GM12878 (cell line): Measurements from ENCODE around the gene PTPDC1. TPM values are rescaled to one million over a fixed set of nuclear protein-coding genes. Genes with fewer than 3 reads are reported as not detected.

Experiments used
- ATAC-seq: fragments of 200-7000 bp; cut with Tn5 transposase; 3 replicates; pipeline ENCODE4 v1.9.1; 2020; ENCODE audit warnings: mild to moderate bottlenecking, moderate library complexity
- BruUV-seq: library from RNA; stranded (reverse); fragments of 400-500 nt; replicated peaks from 2 replicates; lab custom pipeline; 2021; lab: Mats Ljungman, UMichigan
- CTCF ChIA-PET: fragments of 300-600 bp; sonication (Branson Sonifier 250); formaldehyde crosslinking; extraction: SDS; loops from one replicate; lab custom pipeline; 2021; ENCODE audit warnings: inconsistent platforms; lab: Yijun Ruan, JAX
- POLR2A ChIA-PET: fragments of 350-600 bp; formaldehyde crosslinking; extraction: SDS; loops from one replicate; lab custom pipeline; 2021; ENCODE audit warnings: inconsistent platforms; lab: Charles Lee
- RAD21 ChIA-PET: fragments of 300-600 bp; sonication (Branson Sonifier 250); formaldehyde crosslinking; loops from one replicate; lab custom pipeline; 2023; ENCODE audit warnings: antibody characterized with exemption; ENCODE audit not compliant: unreplicated experiment; lab: Charles Lee
- SMC1A ChIA-PET: fragments of 300-600 bp; sonication (Branson Sonifier 250); formaldehyde crosslinking; loops from one replicate; lab custom pipeline; 2023; ENCODE audit not compliant: unreplicated experiment, uncharacterized antibody; lab: Charles Lee
- DNase-seq: peaks from one replicate; pipeline ENCODE4 v3.0.0-alpha.2; 2011; ENCODE audit warnings: low read depth, low spot score
- FAIRE-seq: peaks from 3 replicates; lab custom pipeline; 2011; peaks lifted over from hg19 to GRCh38; lab: Jason Lieb, UNC
- H2AFZ ChIP-seq: 2 replicates; pipeline ENCODE4 v1.6.0; 2011; ENCODE audit warnings: low read depth, low read length, control low read depth; ENCODE audit not compliant: control insufficient read depth
- H3K27ac ChIP-seq: 2 replicates; pipeline ENCODE4 v1.5.1; 2011; ENCODE audit warnings: control low read depth; ENCODE audit not compliant: control insufficient read depth, insufficient read depth
- H3K27me3 ChIP-seq, 2 experiments: replicated peaks in 1 of 2; 2 replicates each; pipeline versions ENCODE4 v1.6.0 to v1.6.1; 2011; ENCODE audit warnings: low read length in 1 of 2; ENCODE audit not compliant: control insufficient read depth in 2 of 2, insufficient read depth in 2 of 2
- H3K36me3 ChIP-seq, 2 experiments: 2 replicates each; pipeline ENCODE4 v1.5.1; 2011; ENCODE audit warnings: low read length in 1 of 2; ENCODE audit not compliant: control insufficient read depth in 2 of 2, insufficient read depth in 2 of 2
- H3K4me1 ChIP-seq: 2 replicates; pipeline ENCODE4 v1.6.1; 2011; ENCODE audit warnings: mild to moderate bottlenecking, low read length, moderate library complexity, mixed read lengths; ENCODE audit not compliant: control insufficient read depth, insufficient read depth
- H3K4me2 ChIP-seq: 2 replicates; pipeline ENCODE4 v1.6.0; 2011; ENCODE audit warnings: control low read depth; ENCODE audit not compliant: control insufficient read depth, insufficient read depth
- H3K4me3 ChIP-seq: fragments of 200-600 bp; sonication (generic); 2 replicates; pipeline ENCODE4 v1.5.1; 2016
- H3K79me2 ChIP-seq: 2 replicates; pipeline ENCODE4 v1.6.0; 2011; ENCODE audit warnings: low read length; ENCODE audit not compliant: control insufficient read depth, insufficient read depth
- H3K9ac ChIP-seq: 2 replicates; pipeline ENCODE4 v1.8.0; 2011; ENCODE audit warnings: low read length, control low read depth, mixed read lengths; ENCODE audit not compliant: control insufficient read depth, insufficient read depth
- H3K9me3 ChIP-seq: replicated peaks from 3 replicates; pipeline ENCODE4 v1.5.1; 2011; ENCODE audit warnings: mild to moderate bottlenecking, low read length; ENCODE audit not compliant: control insufficient read depth, insufficient read depth
- H4K20me1 ChIP-seq: 2 replicates; pipeline ENCODE4 v1.6.0; 2011; ENCODE audit not compliant: control insufficient read depth, insufficient read depth
- CBX3 ChIP-seq: fragments of 200-600 bp; sonication (generic); IDR thresholded peaks from 2 replicates; pipeline ENCODE4 v1.6.1; 2016; ENCODE audit warnings: low read depth, borderline replicate concordance
- CBX5 ChIP-seq: sonication (generic); IDR thresholded peaks from 2 replicates; pipeline ENCODE4 v1.6.1; 2016; ENCODE audit warnings: low read depth, moderate library complexity, mild to moderate bottlenecking, inconsistent platforms
- CREM ChIP-seq: IDR thresholded peaks from 2 replicates; pipeline ENCODE4 v1.6.1; 2014; ENCODE audit warnings: antibody characterized with exemption, low read depth
- FOS ChIP-seq: IDR thresholded peaks from 3 replicates; pipeline ENCODE4 v1.6.1; 2011; ENCODE audit warnings: borderline replicate concordance; ENCODE audit not compliant: insufficient read length; ENCODE audit errors: extremely low read depth
- NR2C2 ChIP-seq: IDR thresholded peaks from 2 replicates; pipeline ENCODE4 v1.6.1; 2011; ENCODE audit warnings: borderline replicate concordance, low read depth; ENCODE audit not compliant: control insufficient read depth, insufficient read length
- SP1 ChIP-seq: IDR thresholded peaks from one replicate; pipeline ENCODE4 v1.6.1; 2011; ENCODE audit warnings: low read depth, low read length
- TCF7 ChIP-seq: IDR thresholded peaks from 2 replicates; pipeline ENCODE4 v1.6.1; 2014; ENCODE audit warnings: antibody characterized with exemption, borderline replicate concordance
- WGBS: methylation state at CpG from one replicate; pipeline ENCODE4 v1.1.6; 2016; ENCODE audit warnings: low lambda C conversion rate; ENCODE audit not compliant: insufficient replicate concordance, insufficient coverage; ENCODE audit errors: missing lambda C conversion rate; 5-methylcytosine and 5-hydroxymethylcytosine counted together
- in situ Hi-C: fragments of 300-500 bp; cut with MboI; formaldehyde crosslinking; loops from 9 replicates; pipeline ENCODE4 v1.14.3; 2018; ENCODE audit warnings: mixed read lengths
- intact Hi-C: fragments of 100-400 bp; cut with micrococcal nuclease; formaldehyde crosslinking; loops from one replicate; pipeline ENCODE4 v1.14.2; 2022; ENCODE audit not compliant: unreplicated experiment
- polyA plus RNA-seq, 11 experiments: library from polyadenylated mRNA; depleted of rRNA in 4 of 11; unstranded in 6 of 11; stranded (reverse) in 5 of 11; fragments of >200 nt; fragmentation: Nextera tagmentation in 4 of 11; fragmentation: Illumina TruSeq in 1 of 11; extraction: Ambion mirVana in 4 of 11; extraction: Trizol in 1 of 11; gene quantifications; 1 replicate in 1 of 11; 2 replicates in 10 of 11; pipeline versions ENCODE4 v1.2.1 to v1.2.3, GENCODE V29; 2011 to 2016; ENCODE audit warnings: inconsistent platforms in 2 of 11, missing spikeins in 2 of 11, low read depth in 1 of 11
- total RNA-seq, 4 experiments: library from RNA; depleted of rRNA in 3 of 4; stranded (reverse); fragments of >200 nt in 3 of 4; fragmentation: Illumina TruSeq in 1 of 4; extraction: Trizol in 1 of 4; gene quantifications; 2 replicates each; pipeline versions ENCODE4 v1.2.1 to v1.2.3, GENCODE V29; 2013 to 2021
- TF ChIP-seq, protein P1 (sequence below): fragments of 150-350 bp; IDR thresholded peaks from 2 replicates; pipeline ENCODE4 v1.6.1; 2014; ENCODE audit warnings: mild to moderate bottlenecking, low read depth, low read length

The PTPDC1 gene
- total and polyA plus RNA-seq, 10 of the 15 experiments (the other 5 are each of a cell fraction or from before 2014, with no cell fraction given), result 1.2 to 4.5 (median 2.9) TPM

DNA sequence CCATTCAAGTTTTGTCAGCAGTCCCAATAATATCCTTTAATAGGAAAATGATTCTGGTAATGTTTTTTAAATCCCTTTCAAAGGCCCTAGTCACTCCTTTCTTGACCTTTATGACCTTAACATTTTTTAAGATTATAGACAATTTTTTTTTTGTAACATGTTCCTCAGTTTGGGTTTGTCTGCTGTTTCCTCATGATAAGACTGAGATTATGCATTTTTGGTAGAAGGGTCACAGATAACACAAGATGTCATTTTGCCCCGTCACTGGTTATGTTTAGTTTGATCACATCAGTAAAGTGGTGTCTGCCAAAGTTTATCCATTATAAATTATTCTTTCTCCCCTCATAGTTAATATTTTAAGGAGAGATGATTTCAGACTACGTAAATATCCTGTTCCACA lies 16.0 kb upstream of the PTPDC1 start:
- CTCF ChIA-PET, result interaction anchor here (1.1 to 9.0 kb wide), 2 partner anchors 144 to 145 kb away, joined by 4 to 253 read pairs; no protein-coding TSS in a partner anchor
- no peak for DNase-seq
- H3K4me3 ChIP-seq, result no peak overlapping the region
- H3K27ac ChIP-seq, result no peak overlapping the region
- RAD21 ChIA-PET, result interaction anchor here (5.4 kb wide), 1 partner anchor 144 kb away, joined by 69 read pairs; no protein-coding TSS in a partner anchor
- H3K27me3 ChIP-seq, result no peaks in the 10 kb centered on the region
- H4K20me1 ChIP-seq, result no peaks in the 10 kb centered on the region
- BruUV-seq, result no TSS peak
- SMC1A ChIA-PET, result interaction anchor here (1.0 to 2.0 kb wide), 2 partner anchors 10 to 145 kb away, joined by 3 to 7 read pairs; no protein-coding TSS in a partner anchor
- 94% methylated on average over 2 of the region's 2 CpGs for WGBS
- H3K36me3 ChIP-seq, result no peaks in the 10 kb centered on the region
- no peaks in the 10 kb centered on the region for H3K79me2 ChIP-seq
- no peaks in the 10 kb centered on the region for H3K4me1 ChIP-seq
- intact Hi-C loops (no loop called here), in situ Hi-C loops (loop anchor here (5.0 kb wide), 1 partner anchor 144 kb away; no protein-coding TSS in a partner anchor)
- TF ChIP-seq CBX5 (no peak), CBX3 (no peak), FOS (no peak), CREM (no peak), TCF7 (no peak), SP1 (no peak), NR2C2 (no peak)
- TF ChIP-seq, protein P1, sequence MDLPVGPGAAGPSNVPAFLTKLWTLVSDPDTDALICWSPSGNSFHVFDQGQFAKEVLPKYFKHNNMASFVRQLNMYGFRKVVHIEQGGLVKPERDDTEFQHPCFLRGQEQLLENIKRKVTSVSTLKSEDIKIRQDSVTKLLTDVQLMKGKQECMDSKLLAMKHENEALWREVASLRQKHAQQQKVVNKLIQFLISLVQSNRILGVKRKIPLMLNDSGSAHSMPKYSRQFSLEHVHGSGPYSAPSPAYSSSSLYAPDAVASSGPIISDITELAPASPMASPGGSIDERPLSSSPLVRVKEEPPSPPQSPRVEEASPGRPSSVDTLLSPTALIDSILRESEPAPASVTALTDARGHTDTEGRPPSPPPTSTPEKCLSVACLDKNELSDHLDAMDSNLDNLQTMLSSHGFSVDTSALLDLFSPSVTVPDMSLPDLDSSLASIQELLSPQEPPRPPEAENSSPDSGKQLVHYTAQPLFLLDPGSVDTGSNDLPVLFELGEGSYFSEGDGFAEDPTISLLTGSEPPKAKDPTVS, result no peak
- H3K9me3 ChIP-seq, result no peaks in the 10 kb centered on the region
- no peak overlapping the region for H3K4me2 ChIP-seq
- no peak for FAIRE-seq
- POLR2A ChIA-PET, result no interaction called here
- H2AFZ ChIP-seq, result no peak overlapping the region
- ATAC-seq, result no peak
- H3K9ac ChIP-seq, result no peak overlapping the region
